Activated CD4-positive, CD25-positive, alpha-beta regulatory T cell treated with anti-CD3 and anti-CD28 coated beads, Interleukin-2, amount 50 U/mL, for 16 hours (primary cell): ENCODE data around the gene ARHGAP8.
"Not testable (repeated sequence)": the region's sequence is repeated elsewhere in the genome, so short reads cannot be mapped to it uniquely, and the experiment has no call there.

Experiments
- DNase-seq: peaks from one replicate; pipeline ENCODE4 v3.0.0-alpha.2; 2020; ENCODE audit warnings: low read depth, low spot score

Gene ARHGAP8

GRCh38 chr22:44885806-44886360 is 133.5 kb downstream of the ARHGAP8 start:
- DNase-seq, result no peak

GRCh38 chr22:44887941-44888366 is 135.6 kb downstream of the ARHGAP8 start:
- no peak for DNase-seq

- no peak for DNase-seq
Observed at GRCh38 chr22:44888491-44889254, 136.3 kb downstream of the ARHGAP8 start.

- no peak for DNase-seq
Observed at GRCh38 chr22:44889255-44889878, 137.0 kb downstream of the ARHGAP8 start.

- DNase-seq, result no peak
Observed at GRCh38 chr22:44890416-44891292, 138.3 kb downstream of the ARHGAP8 start.

GRCh38 chr22:44891293-44891747 is 138.9 kb downstream of the ARHGAP8 start:
- DNase-seq, result no peak

GRCh38 chr22:44891791-44892190 is 139.4 kb downstream of the ARHGAP8 start:
- DNase-seq, result no peak

GRCh38 chr22:44892243-44892642 is 139.9 kb downstream of the ARHGAP8 start:
- no peak for DNase-seq

- no peak for DNase-seq
Observed at GRCh38 chr22:44892803-44893730, 140.7 kb downstream of the ARHGAP8 start.

GRCh38 chr22:44893731-44894080 is 141.3 kb downstream of the ARHGAP8 start:
- no peak for DNase-seq

- no peak for DNase-seq
Observed at GRCh38 chr22:44894321-44894720, 141.9 kb downstream of the ARHGAP8 start.

- no peak for DNase-seq
Observed at GRCh38 chr22:44894782-44895181, 142.4 kb downstream of the ARHGAP8 start.

- DNase-seq, result no peak
Observed at GRCh38 chr22:44895296-44896055, 143.1 kb downstream of the ARHGAP8 start.

GRCh38 chr22:44898236-44898635 is 145.9 kb downstream of the ARHGAP8 start:
- no peak for DNase-seq

GRCh38 chr22:44901301-44901700 is 148.9 kb downstream of the ARHGAP8 start:
- DNase-seq, result no peak

GRCh38 chr22:44903164-44903563 is 150.8 kb downstream of the ARHGAP8 start:
- not testable (repeated sequence) for DNase-seq

- not testable (repeated sequence) for DNase-seq
Observed at GRCh38 chr22:44904492-44905152, 152.2 kb downstream of the ARHGAP8 start.

GRCh38 chr22:44906248-44906936 is 154.0 kb downstream of the ARHGAP8 start:
- DNase-seq, result no peak
